HEK293 (cell line): Measurements from ENCODE around the gene ADCY3.

Source experiments
- CTCF ChIA-PET: fragments of 350-600 bp; formaldehyde crosslinking; extraction: SDS; loops from one replicate; lab custom pipeline; 2021; ENCODE audit warnings: antibody characterized with exemption; lab: Yijun Ruan, JAX
- POLR2A ChIA-PET: fragments of 300-600 bp; formaldehyde crosslinking; extraction: SDS; loops from one replicate; lab custom pipeline; 2020; ENCODE audit warnings: antibody characterized with exemption, inconsistent platforms; lab: Yijun Ruan, JAX
- H3K27ac ChIP-seq: fragments of 200-500 bp; sonication (Bioruptor generic); 2 replicates; pipeline ENCODE4 v1.5.1; 2014; ENCODE audit warnings: low read depth, low read length, control low read depth, inconsistent platforms; ENCODE audit errors: extremely low read depth
- H3K36me3 ChIP-seq, 2 experiments: fragments of 200-500 bp in 1 of 2; sonication (Bioruptor generic) in 1 of 2; 1 replicate in 1 of 2; 2 replicates in 1 of 2; pipeline ENCODE4 v1.5.1; 2014 to 2017; ENCODE audit warnings: inconsistent platforms in 2 of 2, low read length in 2 of 2; ENCODE audit not compliant: control insufficient read depth in 2 of 2, insufficient read depth in 1 of 2
- H3K4me1 ChIP-seq: fragments of 200-500 bp; sonication (Bioruptor generic); 2 replicates; pipeline ENCODE4 v1.5.1; 2014; ENCODE audit warnings: mild to moderate bottlenecking, low read length, inconsistent platforms; ENCODE audit not compliant: control insufficient read depth, insufficient read depth
- H3K4me3 ChIP-seq: 2 replicates; pipeline ENCODE4 v1.5.1; 2011; ENCODE audit warnings: low read depth, mild to moderate bottlenecking, control low read depth, low read length, moderate library complexity
- H3K9me3 ChIP-seq: fragments of 200-500 bp; sonication (Bioruptor generic); 2 replicates; pipeline ENCODE4 v1.5.1; 2014; ENCODE audit warnings: low read depth, low read length, inconsistent platforms; ENCODE audit not compliant: control insufficient read depth, insufficient read depth
- BCL11A ChIP-seq: fragments of 450-650 bp; formaldehyde crosslinking; IDR thresholded peaks from 2 replicates; pipeline ENCODE4 v1.5.1; 2016; ENCODE audit warnings: low read depth, missing biosample characterization, missing genetic modification characterization
- BCL11B ChIP-seq: fragments of 450-650 bp; formaldehyde crosslinking; IDR thresholded peaks from 2 replicates; pipeline ENCODE4 v1.5.1; 2016; ENCODE audit warnings: low read depth, missing biosample characterization, missing genetic modification characterization
- FEZF1 ChIP-seq: fragments of 450-650 bp; formaldehyde crosslinking; IDR thresholded peaks from 2 replicates; pipeline ENCODE4 v1.5.1; 2016; ENCODE audit warnings: missing biosample characterization, missing genetic modification characterization
- KLF8 ChIP-seq: fragments of 450-650 bp; formaldehyde crosslinking; IDR thresholded peaks from 2 replicates; pipeline ENCODE4 v1.5.1; 2016; ENCODE audit warnings: missing biosample characterization, missing genetic modification characterization
- MEIS1 ChIP-seq: sonication (generic); formaldehyde crosslinking; IDR thresholded peaks from 2 replicates; pipeline ENCODE4 v1.8.1; 2022; ENCODE audit warnings: missing genetic modification reagents, mild to moderate bottlenecking, borderline replicate concordance
- OSR2 ChIP-seq: fragments of 450-650 bp; formaldehyde crosslinking; IDR thresholded peaks from 2 replicates; pipeline ENCODE4 v1.5.1; 2016; ENCODE audit warnings: missing biosample characterization, missing genetic modification characterization
- SP3 ChIP-seq: fragments of 450-650 bp; formaldehyde crosslinking; IDR thresholded peaks from 2 replicates; pipeline ENCODE4 v1.5.1; 2016; ENCODE audit warnings: missing biosample characterization, missing genetic modification characterization
- YY1 ChIP-seq: fragments of 450-650 bp; formaldehyde crosslinking; IDR thresholded peaks from 2 replicates; pipeline ENCODE4 v1.5.1; 2018; ENCODE audit warnings: missing biosample characterization, missing genetic modification characterization
- ZBTB17 ChIP-seq: fragments of 450-650 bp; formaldehyde crosslinking; IDR thresholded peaks from 2 replicates; pipeline ENCODE4 v1.5.1; 2016; ENCODE audit warnings: missing biosample characterization, missing genetic modification characterization
- ZBTB7A ChIP-seq: fragments of 450-650 bp; formaldehyde crosslinking; IDR thresholded peaks from 2 replicates; pipeline ENCODE4 v1.5.1; 2016; ENCODE audit warnings: low read depth, missing biosample characterization, missing genetic modification characterization
- ZEB2 ChIP-seq: fragments of 450-650 bp; formaldehyde crosslinking; IDR thresholded peaks from 2 replicates; pipeline ENCODE4 v1.5.1; 2016; ENCODE audit warnings: missing biosample characterization, missing genetic modification characterization
- ZFP41 ChIP-seq: fragments of 450-650 bp; formaldehyde crosslinking; IDR thresholded peaks from 2 replicates; pipeline ENCODE4 v1.5.1; 2016; ENCODE audit warnings: missing biosample characterization, missing genetic modification characterization, borderline replicate concordance
- ZNF157 ChIP-seq: fragments of 450-650 bp; formaldehyde crosslinking; IDR thresholded peaks from 2 replicates; pipeline ENCODE4 v1.5.1; 2016; ENCODE audit warnings: missing biosample characterization, missing genetic modification characterization
- ZNF19 ChIP-seq: fragments of 450-650 bp; formaldehyde crosslinking; IDR thresholded peaks from 2 replicates; pipeline ENCODE4; 2016; ENCODE audit warnings: missing biosample characterization, missing genetic modification characterization, low read depth
- ZNF202 ChIP-seq: fragments of 450-650 bp; formaldehyde crosslinking; IDR thresholded peaks from 2 replicates; pipeline ENCODE4 v1.5.1; 2016; ENCODE audit warnings: missing biosample characterization, missing genetic modification characterization, borderline replicate concordance
- ZNF248 ChIP-seq: fragments of 450-650 bp; formaldehyde crosslinking; IDR thresholded peaks from 2 replicates; pipeline ENCODE4 v1.5.1; 2017; ENCODE audit warnings: missing biosample characterization, missing genetic modification characterization
- ZNF274 ChIP-seq, 2 experiments: fragments of 200-500 bp in 1 of 2; fragments of 450-650 bp in 1 of 2; sonication (Bioruptor generic) in 1 of 2; formaldehyde crosslinking in 1 of 2; IDR thresholded peaks; 2 replicates each; pipeline versions ENCODE4 v1.5.1 to v1.6.1; 2014 to 2016; ENCODE audit warnings: borderline replicate concordance in 1 of 2, inconsistent platforms in 1 of 2, low read length in 1 of 2, missing biosample characterization in 1 of 2, missing genetic modification characterization in 1 of 2
- ZNF302 ChIP-seq: fragments of 450-650 bp; formaldehyde crosslinking; IDR thresholded peaks from 2 replicates; pipeline ENCODE4 v1.5.1; 2016; ENCODE audit warnings: missing biosample characterization, missing genetic modification characterization, low read depth
- ZNF335 ChIP-seq: fragments of 450-650 bp; formaldehyde crosslinking; conservative IDR thresholded peaks from 2 replicates; pipeline ENCODE4 v1.5.1; 2016; ENCODE audit warnings: missing biosample characterization, missing genetic modification characterization
- ZNF341 ChIP-seq: fragments of 450-650 bp; formaldehyde crosslinking; IDR thresholded peaks from 2 replicates; pipeline ENCODE4; 2016; ENCODE audit warnings: low read depth, missing biosample characterization, missing genetic modification characterization
- ZNF37A ChIP-seq: fragments of 450-650 bp; IDR thresholded peaks from 2 replicates; pipeline ENCODE4 v1.5.1; 2018; ENCODE audit warnings: missing biosample characterization, missing genetic modification characterization
- ZNF501 ChIP-seq: fragments of 450-650 bp; formaldehyde crosslinking; IDR thresholded peaks from 2 replicates; pipeline ENCODE4 v1.5.1; 2016; ENCODE audit warnings: missing biosample characterization, missing genetic modification characterization
- ZNF521 ChIP-seq: fragments of 450-650 bp; formaldehyde crosslinking; IDR thresholded peaks from 2 replicates; pipeline ENCODE4 v1.5.1; 2017; ENCODE audit warnings: missing biosample characterization, mild to moderate bottlenecking, missing genetic modification characterization
- ZNF544 ChIP-seq: fragments of 450-650 bp; formaldehyde crosslinking; IDR thresholded peaks from 2 replicates; pipeline ENCODE4 v1.5.0; 2017; ENCODE audit warnings: missing biosample characterization, missing genetic modification characterization
- ZNF600 ChIP-seq: fragments of 450-650 bp; formaldehyde crosslinking; IDR thresholded peaks from 2 replicates; pipeline ENCODE4 v1.5.1; 2016; ENCODE audit warnings: missing biosample characterization, missing genetic modification characterization
- TF ChIP-seq, protein P1 (sequence below): IDR thresholded peaks from 2 replicates; pipeline ENCODE4 v1.6.1; 2011; ENCODE audit warnings: mild to moderate bottlenecking, low read depth, low read length, borderline replicate concordance
- TF ChIP-seq, protein P2 (sequence below): fragments of 450-650 bp; formaldehyde crosslinking; IDR thresholded peaks from 2 replicates; pipeline ENCODE4 v1.5.1; 2017; ENCODE audit warnings: missing biosample characterization, missing genetic modification characterization
- TF ChIP-seq, protein P3 (sequence below): fragments of 450-650 bp; formaldehyde crosslinking; IDR thresholded peaks from 2 replicates; pipeline ENCODE4 v1.5.1; 2016; ENCODE audit warnings: missing biosample characterization, missing genetic modification characterization
- TF ChIP-seq, protein P4 (sequence below): fragments of 450-650 bp; formaldehyde crosslinking; IDR thresholded peaks from 2 replicates; pipeline ENCODE4 v1.5.1; 2016; ENCODE audit warnings: missing biosample characterization, missing genetic modification characterization, borderline replicate concordance

ADCY3 gene

DNA sequence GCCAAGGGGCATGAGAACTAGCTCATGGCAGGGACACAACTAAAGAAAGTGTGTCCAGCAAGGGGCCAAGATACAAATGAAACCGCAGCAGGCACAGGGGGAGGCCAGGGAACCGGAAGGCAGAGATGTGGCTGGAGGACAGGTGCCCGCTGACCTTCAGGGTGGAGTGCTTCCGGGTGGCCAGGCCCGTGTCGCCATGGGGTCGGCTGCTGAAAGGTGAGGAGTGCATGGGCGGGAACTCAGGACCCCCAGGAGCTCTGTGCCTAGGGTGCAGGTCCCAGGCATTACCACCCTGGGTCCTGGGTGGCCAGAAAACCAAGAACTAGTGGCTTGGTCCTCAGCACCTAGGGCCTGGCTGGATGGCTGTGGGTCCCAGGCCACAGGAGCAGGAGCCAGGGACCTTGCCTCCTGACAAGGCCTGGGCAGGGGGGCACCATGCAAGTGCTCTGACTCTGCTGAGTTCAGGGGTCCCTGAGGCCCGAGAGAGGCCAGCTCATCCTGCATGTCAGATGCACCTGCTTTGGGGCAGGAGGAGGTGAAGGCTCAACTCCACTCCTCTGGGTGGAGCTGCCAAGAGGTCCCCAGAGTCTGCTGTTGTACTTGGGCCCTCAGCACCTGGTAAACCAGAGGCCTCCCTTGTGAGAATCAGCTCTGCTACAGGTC, 75.9 kb downstream of the ADCY3 start:
- no peak overlapping the region for H3K4me3 ChIP-seq
- no peak overlapping the region for H3K27ac ChIP-seq
- peaks cover 0 to 40% of the 10 kb centered on the region in 2 experiments; a peak in 2 of 3 replicates for H3K36me3 ChIP-seq
- H3K4me1 ChIP-seq = no peaks in the 10 kb centered on the region
- TF ChIP-seq ZNF501 (tag by site-specific recombination) (no peak), ZNF335 (no peak), ZNF202 (no peak), ZNF544 (tag by site-specific recombination) (no peak), BCL11B (tag by site-specific recombination) (no peak), KLF8 (tag by site-specific recombination) (no peak), YY1 (tag by site-specific recombination) (no peak), MEIS1 (CRISPR knock-in tag) (no peak), ZNF274 (IDR thresholded peaks at IDR 0.05; ENCODE audit: low read length) (no peak), ZNF274 (tag by site-specific recombination; IDR thresholded peaks at IDR 0.05; ENCODE audit: borderline replicate concordance) (no peak), ZBTB7A (tag by site-specific recombination) (no peak), BCL11A (tag by site-specific recombination) (no peak), SP3 (tag by site-specific recombination) (no peak), ZEB2 (tag by site-specific recombination) (no peak), FEZF1 (tag by site-specific recombination) (no peak), OSR2 (tag by site-specific recombination) (no peak), ZNF19 (tag by site-specific recombination) (no peak), ZBTB17 (tag by site-specific recombination) (no peak)
- TF ChIP-seq, protein P1, sequence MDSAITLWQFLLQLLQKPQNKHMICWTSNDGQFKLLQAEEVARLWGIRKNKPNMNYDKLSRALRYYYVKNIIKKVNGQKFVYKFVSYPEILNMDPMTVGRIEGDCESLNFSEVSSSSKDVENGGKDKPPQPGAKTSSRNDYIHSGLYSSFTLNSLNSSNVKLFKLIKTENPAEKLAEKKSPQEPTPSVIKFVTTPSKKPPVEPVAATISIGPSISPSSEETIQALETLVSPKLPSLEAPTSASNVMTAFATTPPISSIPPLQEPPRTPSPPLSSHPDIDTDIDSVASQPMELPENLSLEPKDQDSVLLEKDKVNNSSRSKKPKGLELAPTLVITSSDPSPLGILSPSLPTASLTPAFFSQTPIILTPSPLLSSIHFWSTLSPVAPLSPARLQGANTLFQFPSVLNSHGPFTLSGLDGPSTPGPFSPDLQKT = no peak
- TF ChIP-seq, protein P2, sequence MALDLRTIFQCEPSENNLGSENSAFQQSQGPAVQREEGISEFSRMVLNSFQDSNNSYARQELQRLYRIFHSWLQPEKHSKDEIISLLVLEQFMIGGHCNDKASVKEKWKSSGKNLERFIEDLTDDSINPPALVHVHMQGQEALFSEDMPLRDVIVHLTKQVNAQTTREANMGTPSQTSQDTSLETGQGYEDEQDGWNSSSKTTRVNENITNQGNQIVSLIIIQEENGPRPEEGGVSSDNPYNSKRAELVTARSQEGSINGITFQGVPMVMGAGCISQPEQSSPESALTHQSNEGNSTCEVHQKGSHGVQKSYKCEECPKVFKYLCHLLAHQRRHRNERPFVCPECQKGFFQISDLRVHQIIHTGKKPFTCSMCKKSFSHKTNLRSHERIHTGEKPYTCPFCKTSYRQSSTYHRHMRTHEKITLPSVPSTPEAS (tag by site-specific recombination) = no peak
- TF ChIP-seq, protein P3, sequence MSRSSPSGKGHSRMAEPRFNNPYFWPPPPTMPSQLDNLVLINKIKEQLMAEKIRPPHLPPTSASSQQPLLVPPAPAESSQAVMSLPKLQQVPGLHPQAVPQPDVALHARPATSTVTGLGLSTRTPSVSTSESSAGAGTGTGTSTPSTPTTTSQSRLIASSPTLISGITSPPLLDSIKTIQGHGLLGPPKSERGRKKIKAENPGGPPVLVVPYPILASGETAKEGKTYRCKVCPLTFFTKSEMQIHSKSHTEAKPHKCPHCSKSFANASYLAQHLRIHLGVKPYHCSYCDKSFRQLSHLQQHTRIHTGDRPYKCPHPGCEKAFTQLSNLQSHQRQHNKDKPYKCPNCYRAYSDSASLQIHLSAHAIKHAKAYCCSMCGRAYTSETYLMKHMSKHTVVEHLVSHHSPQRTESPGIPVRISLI (tag by site-specific recombination) = no peak
- TF ChIP-seq, all 188 proteins: peak for 0
- ChIA-PET CTCF (no interaction called here), POLR2A (no interaction called here)
- H3K9me3 ChIP-seq = no peaks in the 10 kb centered on the region

DNA sequence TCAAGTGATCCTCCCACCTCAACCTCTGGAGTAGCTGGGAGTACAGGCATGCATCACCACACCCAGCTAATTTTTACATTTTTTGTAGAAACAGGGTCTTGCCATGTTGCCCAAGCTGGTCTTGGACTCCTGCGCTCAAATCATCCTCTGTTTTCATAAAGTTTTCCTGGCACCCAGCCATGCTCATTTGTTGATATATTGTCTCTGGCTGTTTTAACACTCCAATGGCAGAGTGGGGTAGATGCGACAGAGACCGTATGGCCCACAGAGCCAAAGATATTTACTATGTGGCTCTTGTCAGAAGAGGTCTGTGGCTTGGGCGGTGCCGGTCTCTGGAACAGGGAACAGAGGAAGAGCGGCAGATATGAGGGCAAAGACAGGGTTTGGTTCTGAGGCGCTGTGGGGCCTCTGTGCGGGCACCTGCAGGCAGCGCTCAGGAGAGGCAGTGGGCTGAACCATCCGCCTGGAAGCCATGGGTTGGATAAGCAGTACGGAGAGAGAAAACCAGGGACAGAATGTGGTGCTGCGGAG, 76.6 kb downstream of the ADCY3 start:
- Histone ChIP-seq H3K36me3 (peaks cover 0 to 45% of the 10 kb centered on the region in 2 experiments; a peak in 2 of 3 replicates), H3K27ac (no peak overlapping the region), H3K9me3 (no peaks in the 10 kb centered on the region), H3K4me1 (no peaks in the 10 kb centered on the region), H3K4me3 (no peak overlapping the region)
- CTCF ChIA-PET = no interaction called here
- POLR2A ChIA-PET = no interaction called here
- no peak for TF ChIP-seq ZFP41 (tag by site-specific recombination)
- TF ChIP-seq, protein P4, sequence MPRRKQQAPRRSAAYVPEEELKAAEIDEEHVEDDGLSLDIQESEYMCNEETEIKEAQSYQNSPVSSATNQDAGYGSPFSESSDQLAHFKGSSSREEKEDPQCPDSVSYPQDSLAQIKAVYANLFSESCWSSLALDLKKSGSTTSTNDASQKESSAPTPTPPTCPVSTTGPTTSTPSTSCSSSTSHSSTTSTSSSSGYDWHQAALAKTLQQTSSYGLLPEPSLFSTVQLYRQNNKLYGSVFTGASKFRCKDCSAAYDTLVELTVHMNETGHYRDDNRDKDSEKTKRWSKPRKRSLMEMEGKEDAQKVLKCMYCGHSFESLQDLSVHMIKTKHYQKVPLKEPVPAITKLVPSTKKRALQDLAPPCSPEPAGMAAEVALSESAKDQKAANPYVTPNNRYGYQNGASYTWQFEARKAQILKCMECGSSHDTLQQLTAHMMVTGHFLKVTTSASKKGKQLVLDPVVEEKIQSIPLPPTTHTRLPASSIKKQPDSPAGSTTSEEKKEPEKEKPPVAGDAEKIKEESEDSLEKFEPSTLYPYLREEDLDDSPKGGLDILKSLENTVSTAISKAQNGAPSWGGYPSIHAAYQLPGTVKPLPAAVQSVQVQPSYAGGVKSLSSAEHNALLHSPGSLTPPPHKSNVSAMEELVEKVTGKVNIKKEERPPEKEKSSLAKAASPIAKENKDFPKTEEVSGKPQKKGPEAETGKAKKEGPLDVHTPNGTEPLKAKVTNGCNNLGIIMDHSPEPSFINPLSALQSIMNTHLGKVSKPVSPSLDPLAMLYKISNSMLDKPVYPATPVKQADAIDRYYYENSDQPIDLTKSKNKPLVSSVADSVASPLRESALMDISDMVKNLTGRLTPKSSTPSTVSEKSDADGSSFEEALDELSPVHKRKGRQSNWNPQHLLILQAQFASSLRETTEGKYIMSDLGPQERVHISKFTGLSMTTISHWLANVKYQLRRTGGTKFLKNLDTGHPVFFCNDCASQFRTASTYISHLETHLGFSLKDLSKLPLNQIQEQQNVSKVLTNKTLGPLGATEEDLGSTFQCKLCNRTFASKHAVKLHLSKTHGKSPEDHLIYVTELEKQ = no peak
- no peak for TF ChIP-seq ZNF341 (tag by site-specific recombination)
- TF ChIP-seq ZNF335 = no peak
- TF ChIP-seq ZNF600 (tag by site-specific recombination) = no peak
- no peak for TF ChIP-seq ZNF521 (tag by site-specific recombination)
- TF ChIP-seq ZNF302 (tag by site-specific recombination) = no peak
- no peak for TF ChIP-seq ZNF157
- no peak for TF ChIP-seq ZNF37A (tag by site-specific recombination)
- no peak for TF ChIP-seq ZNF248 (tag by site-specific recombination)
